ACC112 (cell line): Measurements from ENCODE around the gene KRT80.

Source experiments
- H2AFZ ChIP-seq: fragments of 200-600 bp; sonication (generic); one replicate; pipeline ENCODE4 v1.6.0; 2017; ENCODE audit warnings: antibody characterized with exemption, low read length; ENCODE audit not compliant: unreplicated experiment
- H3K27ac ChIP-seq: fragments of 200-600 bp; sonication (generic); 2 replicates; pipeline ENCODE4 v1.5.1; 2014; ENCODE audit warnings: low read depth, mild to moderate bottlenecking, antibody characterized with exemption, low read length, moderate library complexity
- H3K27me3 ChIP-seq: fragments of 200-600 bp; sonication (generic); 2 replicates; pipeline ENCODE4 v1.6.1; 2014; ENCODE audit warnings: mild to moderate bottlenecking, antibody characterized with exemption, low read length, moderate library complexity, mixed read lengths; ENCODE audit not compliant: insufficient read depth
- H3K36me3 ChIP-seq: fragments of 200-600 bp; sonication (generic); 2 replicates; pipeline ENCODE4 v1.6.1; 2016; ENCODE audit warnings: mild to moderate bottlenecking, antibody characterized with exemption, low read length, moderate library complexity, mixed read lengths; ENCODE audit not compliant: insufficient read depth
- H3K4me1 ChIP-seq: fragments of 200-600 bp; sonication (generic); one replicate; pipeline ENCODE4 v1.6.1; 2016; ENCODE audit warnings: low read length, mixed read lengths; ENCODE audit not compliant: insufficient read depth, unreplicated experiment, control insufficient read depth
- H3K4me3 ChIP-seq: fragments of 200-600 bp; sonication (generic); 2 replicates; pipeline ENCODE4 v1.5.1; 2014; ENCODE audit warnings: mild to moderate bottlenecking, low read depth, low read length
- H3K79me2 ChIP-seq: fragments of 200-600 bp; sonication (generic); one replicate; pipeline ENCODE4 v1.6.0; 2016; ENCODE audit warnings: low read length; ENCODE audit not compliant: control insufficient read depth, unreplicated experiment, insufficient read depth

The KRT80 gene

GRCh38 chr12:52173526-52173925 lies 18.3 kb downstream of the KRT80 start:
- H3K27ac ChIP-seq = no peak overlapping the region
- no peak overlapping the region for H2AFZ ChIP-seq
- no peak overlapping the region for H3K4me3 ChIP-seq
- peaks cover 11% of the 10 kb centered on the region for H3K4me1 ChIP-seq
- H3K27me3 ChIP-seq = no peaks in the 10 kb centered on the region
- H3K79me2 ChIP-seq = no peaks in the 10 kb centered on the region
- no peaks in the 10 kb centered on the region for H3K36me3 ChIP-seq

- peaks cover 15% of the 10 kb centered on the region for H3K4me1 ChIP-seq
- H3K79me2 ChIP-seq = no peaks in the 10 kb centered on the region
- H3K27ac ChIP-seq = no peak overlapping the region
- H2AFZ ChIP-seq = no peak overlapping the region
- no peaks in the 10 kb centered on the region for H3K27me3 ChIP-seq
- no peak overlapping the region for H3K4me3 ChIP-seq
- no peaks in the 10 kb centered on the region for H3K36me3 ChIP-seq
These were observed 18.9 kb downstream of the KRT80 start for GRCh38 chr12:52172956-52173355.

GRCh38 chr12:52171950-52172512 lies 19.8 kb downstream of the KRT80 start:
- Histone ChIP-seq H3K4me3 (no peak overlapping the region), H3K36me3 (no peaks in the 10 kb centered on the region), H2AFZ (no peak overlapping the region), H3K4me1 (peaks cover 16% of the 10 kb centered on the region), H3K79me2 (no peaks in the 10 kb centered on the region), H3K27ac (no peak overlapping the region), H3K27me3 (no peaks in the 10 kb centered on the region)

GRCh38 chr12:52170827-52171226 lies 21.0 kb downstream of the KRT80 start:
- Histone ChIP-seq H2AFZ (no peak overlapping the region), H3K36me3 (no peaks in the 10 kb centered on the region), H3K4me1 (peaks cover 16% of the 10 kb centered on the region), H3K27ac (no peak overlapping the region), H3K4me3 (no peak overlapping the region), H3K27me3 (no peaks in the 10 kb centered on the region), H3K79me2 (no peaks in the 10 kb centered on the region)

GRCh38 chr12:52169886-52170285 lies 21.9 kb downstream of the KRT80 start:
- H3K27ac ChIP-seq = no peak overlapping the region
- H3K36me3 ChIP-seq = no peaks in the 10 kb centered on the region
- peaks cover 16% of the 10 kb centered on the region for H3K4me1 ChIP-seq
- H3K79me2 ChIP-seq = no peaks in the 10 kb centered on the region
- no peak overlapping the region for H3K4me3 ChIP-seq
- H3K27me3 ChIP-seq = no peaks in the 10 kb centered on the region
- H2AFZ ChIP-seq = no peak overlapping the region

- H3K36me3 ChIP-seq = no peaks in the 10 kb centered on the region
- H3K79me2 ChIP-seq = no peaks in the 10 kb centered on the region
- H3K4me3 ChIP-seq = no peak overlapping the region
- peaks cover 23% of the 10 kb centered on the region for H3K4me1 ChIP-seq
- H2AFZ ChIP-seq = no peak overlapping the region
- H3K27ac ChIP-seq = peak overlapping the region; percentile 29; the same call in 1 of the 2 replicates
- H3K27me3 ChIP-seq = no peaks in the 10 kb centered on the region
These were observed 23.6 kb downstream of the KRT80 start for GRCh38 chr12:52168019-52168717.

- Histone ChIP-seq H3K27me3 (no peaks in the 10 kb centered on the region), H3K27ac (no peak overlapping the region; the same call in 1 of the 2 replicates), H2AFZ (no peak overlapping the region), H3K4me1 (peaks cover 23% of the 10 kb centered on the region), H3K4me3 (no peak overlapping the region), H3K79me2 (no peaks in the 10 kb centered on the region), H3K36me3 (no peaks in the 10 kb centered on the region)
These were observed 24.3 kb downstream of the KRT80 start for GRCh38 chr12:52167526-52167925.

GRCh38 chr12:52166672-52167071 lies 25.1 kb downstream of the KRT80 start:
- no peaks in the 10 kb centered on the region for H3K79me2 ChIP-seq
- no peaks in the 10 kb centered on the region for H3K36me3 ChIP-seq
- H3K4me3 ChIP-seq = no peak overlapping the region
- no peak overlapping the region for H3K27ac ChIP-seq
- H3K4me1 ChIP-seq = peaks cover 23% of the 10 kb centered on the region
- H2AFZ ChIP-seq = no peak overlapping the region
- no peaks in the 10 kb centered on the region for H3K27me3 ChIP-seq

GRCh38 chr12:52165096-52165855 lies 26.5 kb downstream of the KRT80 start:
- Histone ChIP-seq H3K27ac (no peak overlapping the region), H3K4me1 (peaks cover 23% of the 10 kb centered on the region), H3K4me3 (no peak overlapping the region), H3K27me3 (no peaks in the 10 kb centered on the region), H2AFZ (no peak overlapping the region), H3K36me3 (no peaks in the 10 kb centered on the region), H3K79me2 (no peaks in the 10 kb centered on the region)

- no peaks in the 10 kb centered on the region for H3K36me3 ChIP-seq
- no peak overlapping the region for H3K27ac ChIP-seq
- no peak overlapping the region for H3K4me3 ChIP-seq
- peaks cover 23% of the 10 kb centered on the region for H3K4me1 ChIP-seq
- H3K27me3 ChIP-seq = no peaks in the 10 kb centered on the region
- H3K79me2 ChIP-seq = no peaks in the 10 kb centered on the region
- no peak overlapping the region for H2AFZ ChIP-seq
These were observed 27.2 kb downstream of the KRT80 start for GRCh38 chr12:52164624-52165023.

- Histone ChIP-seq H3K27me3 (no peaks in the 10 kb centered on the region), H3K36me3 (no peaks in the 10 kb centered on the region), H2AFZ (no peak overlapping the region), H3K79me2 (no peaks in the 10 kb centered on the region), H3K27ac (no peak overlapping the region), H3K4me3 (no peak overlapping the region), H3K4me1 (peaks cover 8% of the 10 kb centered on the region)
These were observed 28.8 kb downstream of the KRT80 start for GRCh38 chr12:52162981-52163380.
